ENCODE data around the gene TRIM37.

The TRIM37 gene

GRCh38 chr17:59106463-59107305 lies at the start of gene TRIM37:
Gene TRIM37 (minus strand): TSS chr17:59106880. CDS start chr17:59106461, 419 bp downstream.
- no peaks in the 10 kb centered on the region for H3K9me3 ChIP-seq (ENCODE audit: control insufficient read depth, low read depth, low read length)
- peak within 1 kb of the TSS; percentile 88 for H3K9ac ChIP-seq (ENCODE audit: low read length)
- H3K36me3 ChIP-seq (ENCODE audit: control insufficient read depth, low read depth, low read length) = peaks cover 20% of the 10 kb centered on the region
- peaks cover 6% of the 10 kb centered on the region for H3K4me1 ChIP-seq (ENCODE audit: control insufficient read depth, low read depth, low read length)
- no peaks in the 10 kb centered on the region for H3K27me3 ChIP-seq (ENCODE audit: control insufficient read depth, insufficient read depth, low read length)
- H3K27ac ChIP-seq (ENCODE audit: low read length) = peak within 1 kb of the TSS; percentile 61
- peak within 1 kb of the TSS; percentile 97 for H3K4me3 ChIP-seq (ENCODE audit: low read length)

- no peaks in the 10 kb centered on the region for H3K36me3 ChIP-seq (ENCODE audit: control insufficient read depth, low read depth, low read length)
- H3K4me3 ChIP-seq (ENCODE audit: low read length) = peak within 1 kb of the TSS; percentile 80
- H3K9me3 ChIP-seq (ENCODE audit: control insufficient read depth, low read depth, low read length) = no peaks in the 10 kb centered on the region
- H3K9ac ChIP-seq (ENCODE audit: low read length) = peak within 1 kb of the TSS; percentile 97
- H3K27me3 ChIP-seq (ENCODE audit: control insufficient read depth, insufficient read depth, low read length) = no peaks in the 10 kb centered on the region
- peak within 1 kb of the TSS; percentile 95 for H3K27ac ChIP-seq (ENCODE audit: low read length)
- peaks cover 16% of the 10 kb centered on the region for H3K4me1 ChIP-seq (ENCODE audit: control insufficient read depth, low read depth, low read length)
Measured at GRCh38 chr17:59155439-59156177, 48.9 kb upstream of the TRIM37 start, which contains the start of gene PRR11. Gene PRR11 (plus strand): TSS chr17:59155746. CDS start chr17:59169753, 14,007 bp downstream.

GRCh38 chr17:59154721-59155438 lies 48.2 kb upstream of the TRIM37 start, which contains the start of gene SKA2:
Gene SKA2 (minus strand): TSS chr17:59155186. CDS start chr17:59155163, 23 bp downstream.
- Histone ChIP-seq H3K27me3 (ENCODE audit: control insufficient read depth, insufficient read depth, low read length) (no peaks in the 10 kb centered on the region), H3K27ac (ENCODE audit: low read length) (peak within 1 kb of the TSS; percentile 95), H3K36me3 (ENCODE audit: control insufficient read depth, low read depth, low read length) (no peaks in the 10 kb centered on the region), H3K4me1 (ENCODE audit: control insufficient read depth, low read depth, low read length) (peaks cover 16% of the 10 kb centered on the region), H3K4me3 (ENCODE audit: low read length) (peak within 1 kb of the TSS; percentile 80), H3K9ac (ENCODE audit: low read length) (peak within 1 kb of the TSS; percentile 97), H3K9me3 (ENCODE audit: control insufficient read depth, low read depth, low read length) (no peaks in the 10 kb centered on the region)

- no peaks in the 10 kb centered on the region for H3K36me3 ChIP-seq (ENCODE audit: control insufficient read depth, low read depth, low read length)
- no peaks in the 10 kb centered on the region for H3K27me3 ChIP-seq (ENCODE audit: control insufficient read depth, insufficient read depth, low read length)
- peak overlapping the region; percentile 97 for H3K9ac ChIP-seq (ENCODE audit: low read length)
- H3K4me3 ChIP-seq (ENCODE audit: low read length) = peak overlapping the region; percentile 80
- peak overlapping the region; percentile 95 for H3K27ac ChIP-seq (ENCODE audit: low read length)
- peaks cover 16% of the 10 kb centered on the region for H3K4me1 ChIP-seq (ENCODE audit: control insufficient read depth, low read depth, low read length)
- no peaks in the 10 kb centered on the region for H3K9me3 ChIP-seq (ENCODE audit: control insufficient read depth, low read depth, low read length)
Measured at GRCh38 chr17:59154292-59154720, 47.6 kb upstream of the TRIM37 start.

GRCh38 chr17:59152925-59153324 lies 46.2 kb upstream of the TRIM37 start:
- Histone ChIP-seq H3K4me1 (ENCODE audit: control insufficient read depth, low read depth, low read length) (peaks cover 16% of the 10 kb centered on the region), H3K27me3 (ENCODE audit: control insufficient read depth, insufficient read depth, low read length) (no peaks in the 10 kb centered on the region), H3K9ac (ENCODE audit: low read length) (peak overlapping the region; percentile 97), H3K4me3 (ENCODE audit: low read length) (peak overlapping the region; percentile 80), H3K36me3 (ENCODE audit: control insufficient read depth, low read depth, low read length) (no peaks in the 10 kb centered on the region), H3K9me3 (ENCODE audit: control insufficient read depth, low read depth, low read length) (no peaks in the 10 kb centered on the region), H3K27ac (ENCODE audit: low read length) (no peak overlapping the region)

GRCh38 chr17:59151591-59151990 lies 44.9 kb upstream of the TRIM37 start:
- no peaks in the 10 kb centered on the region for H3K27me3 ChIP-seq (ENCODE audit: control insufficient read depth, insufficient read depth, low read length)
- peak overlapping the region; percentile 1 for H3K4me3 ChIP-seq (ENCODE audit: low read length)
- H3K9ac ChIP-seq (ENCODE audit: low read length) = no peak overlapping the region
- H3K36me3 ChIP-seq (ENCODE audit: control insufficient read depth, low read depth, low read length) = no peaks in the 10 kb centered on the region
- no peak overlapping the region for H3K27ac ChIP-seq (ENCODE audit: low read length)
- no peaks in the 10 kb centered on the region for H3K9me3 ChIP-seq (ENCODE audit: control insufficient read depth, low read depth, low read length)
- peaks cover 16% of the 10 kb centered on the region for H3K4me1 ChIP-seq (ENCODE audit: control insufficient read depth, low read depth, low read length)

GRCh38 chr17:59151006-59151405 lies 44.3 kb upstream of the TRIM37 start:
- H3K27ac ChIP-seq (ENCODE audit: low read length) = no peak overlapping the region
- no peaks in the 10 kb centered on the region for H3K27me3 ChIP-seq (ENCODE audit: control insufficient read depth, insufficient read depth, low read length)
- H3K9me3 ChIP-seq (ENCODE audit: control insufficient read depth, low read depth, low read length) = no peaks in the 10 kb centered on the region
- H3K36me3 ChIP-seq (ENCODE audit: control insufficient read depth, low read depth, low read length) = no peaks in the 10 kb centered on the region
- peaks cover 16% of the 10 kb centered on the region for H3K4me1 ChIP-seq (ENCODE audit: control insufficient read depth, low read depth, low read length)
- no peak overlapping the region for H3K9ac ChIP-seq (ENCODE audit: low read length)
- no peak overlapping the region for H3K4me3 ChIP-seq (ENCODE audit: low read length)

GRCh38 chr17:59149841-59150511 lies 43.3 kb upstream of the TRIM37 start:
- no peaks in the 10 kb centered on the region for H3K27me3 ChIP-seq (ENCODE audit: control insufficient read depth, insufficient read depth, low read length)
- no peak overlapping the region for H3K9ac ChIP-seq (ENCODE audit: low read length)
- no peaks in the 10 kb centered on the region for H3K36me3 ChIP-seq (ENCODE audit: control insufficient read depth, low read depth, low read length)
- H3K4me1 ChIP-seq (ENCODE audit: control insufficient read depth, low read depth, low read length) = peaks cover 16% of the 10 kb centered on the region
- H3K27ac ChIP-seq (ENCODE audit: low read length) = no peak overlapping the region
- no peaks in the 10 kb centered on the region for H3K9me3 ChIP-seq (ENCODE audit: control insufficient read depth, low read depth, low read length)
- no peak overlapping the region for H3K4me3 ChIP-seq (ENCODE audit: low read length)

GRCh38 chr17:59149051-59149450 lies 42.4 kb upstream of the TRIM37 start:
- Histone ChIP-seq H3K27ac (ENCODE audit: low read length) (no peak overlapping the region), H3K9ac (ENCODE audit: low read length) (no peak overlapping the region), H3K4me1 (ENCODE audit: control insufficient read depth, low read depth, low read length) (peaks cover 16% of the 10 kb centered on the region), H3K27me3 (ENCODE audit: control insufficient read depth, insufficient read depth, low read length) (no peaks in the 10 kb centered on the region), H3K36me3 (ENCODE audit: control insufficient read depth, low read depth, low read length) (no peaks in the 10 kb centered on the region), H3K9me3 (ENCODE audit: control insufficient read depth, low read depth, low read length) (no peaks in the 10 kb centered on the region), H3K4me3 (ENCODE audit: low read length) (no peak overlapping the region)

GRCh38 chr17:59145571-59146096 lies 39.0 kb upstream of the TRIM37 start:
- H3K4me3 ChIP-seq (ENCODE audit: low read length) = no peak overlapping the region
- no peaks in the 10 kb centered on the region for H3K36me3 ChIP-seq (ENCODE audit: control insufficient read depth, low read depth, low read length)
- no peak overlapping the region for H3K27ac ChIP-seq (ENCODE audit: low read length)
- no peak overlapping the region for H3K9ac ChIP-seq (ENCODE audit: low read length)
- H3K4me1 ChIP-seq (ENCODE audit: control insufficient read depth, low read depth, low read length) = no peaks in the 10 kb centered on the region
- H3K9me3 ChIP-seq (ENCODE audit: control insufficient read depth, low read depth, low read length) = no peaks in the 10 kb centered on the region
- no peaks in the 10 kb centered on the region for H3K27me3 ChIP-seq (ENCODE audit: control insufficient read depth, insufficient read depth, low read length)
